ENCODE data around the gene FOXA2.

FOXA2 gene

DNA sequence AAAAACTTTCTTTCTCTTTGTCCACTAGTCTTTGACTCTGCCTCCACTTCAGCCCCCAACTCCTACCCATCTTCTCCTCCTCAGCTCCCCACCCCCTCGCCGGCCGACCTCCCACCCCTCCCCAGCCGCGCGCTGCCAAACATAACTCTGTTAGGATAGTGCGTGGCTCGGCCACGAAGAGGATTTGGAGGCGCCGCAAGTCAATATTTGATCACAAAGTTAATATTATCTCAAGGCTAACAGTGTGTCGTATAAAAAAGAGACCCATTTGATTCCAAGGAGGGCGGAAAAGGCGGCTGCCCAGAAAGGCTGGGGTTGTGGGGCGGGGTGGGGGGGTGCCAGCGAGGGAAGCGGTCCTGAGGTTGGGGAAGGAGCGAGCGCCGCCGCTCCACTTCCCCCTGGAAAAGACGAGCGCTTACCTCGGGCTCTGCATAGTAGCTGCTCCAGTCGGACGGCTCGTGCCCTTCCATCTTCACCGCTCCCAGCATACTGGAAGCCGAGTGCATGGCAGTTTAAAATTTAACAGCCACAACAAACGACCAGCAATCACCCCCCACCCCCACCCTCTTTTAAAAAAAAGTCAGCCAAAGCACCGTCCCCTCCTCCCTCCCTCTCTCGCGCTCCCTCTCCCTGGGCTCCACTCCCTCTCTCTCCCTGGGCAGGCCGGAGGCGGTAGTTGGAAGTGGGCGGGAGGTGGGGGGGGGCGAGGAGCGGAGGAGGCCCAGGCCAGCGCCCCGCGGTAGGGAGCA lies 425 bp downstream of the FOXA2 start:
- DNase-seq: no peak

DNA sequence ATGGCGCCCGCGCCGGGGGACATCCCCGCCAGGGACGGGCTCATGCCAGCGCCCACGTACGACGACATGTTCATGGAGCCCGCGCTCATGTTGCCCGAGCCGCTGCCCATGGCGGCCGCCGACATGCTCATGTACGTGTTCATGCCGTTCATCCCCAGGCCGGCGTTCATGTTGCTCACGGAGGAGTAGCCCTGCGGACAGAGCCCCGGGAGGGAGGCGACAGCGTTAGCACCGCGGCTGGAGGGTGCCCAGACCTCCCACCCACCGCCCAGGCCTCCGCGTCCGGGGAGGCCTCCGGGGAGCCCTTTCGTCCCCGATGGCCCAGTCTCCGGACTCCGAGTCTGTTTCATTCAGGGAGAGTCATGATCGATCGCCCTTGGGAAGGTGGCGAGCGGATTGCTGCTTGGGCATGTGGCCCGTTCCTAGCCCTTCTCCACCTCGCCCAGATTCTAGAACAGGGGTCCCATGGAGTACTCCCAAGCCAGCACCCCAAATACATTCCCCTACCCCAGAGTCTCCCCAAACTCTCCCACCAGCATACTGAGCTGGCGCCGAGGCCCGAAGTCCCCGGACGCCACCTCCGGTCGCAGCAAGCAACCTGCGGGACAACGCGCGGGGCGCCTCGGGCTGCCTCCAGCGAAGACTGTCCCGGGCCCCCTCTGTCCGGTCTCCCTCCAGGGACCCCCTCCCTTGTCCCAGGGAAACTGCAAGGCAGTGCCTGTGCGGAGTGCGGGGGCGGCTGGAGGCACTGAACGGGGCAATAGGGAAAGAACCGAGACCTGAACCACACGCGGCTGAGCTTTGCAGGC lies 1.2 kb downstream of the FOXA2 start:
- no peak for DNase-seq

DNA sequence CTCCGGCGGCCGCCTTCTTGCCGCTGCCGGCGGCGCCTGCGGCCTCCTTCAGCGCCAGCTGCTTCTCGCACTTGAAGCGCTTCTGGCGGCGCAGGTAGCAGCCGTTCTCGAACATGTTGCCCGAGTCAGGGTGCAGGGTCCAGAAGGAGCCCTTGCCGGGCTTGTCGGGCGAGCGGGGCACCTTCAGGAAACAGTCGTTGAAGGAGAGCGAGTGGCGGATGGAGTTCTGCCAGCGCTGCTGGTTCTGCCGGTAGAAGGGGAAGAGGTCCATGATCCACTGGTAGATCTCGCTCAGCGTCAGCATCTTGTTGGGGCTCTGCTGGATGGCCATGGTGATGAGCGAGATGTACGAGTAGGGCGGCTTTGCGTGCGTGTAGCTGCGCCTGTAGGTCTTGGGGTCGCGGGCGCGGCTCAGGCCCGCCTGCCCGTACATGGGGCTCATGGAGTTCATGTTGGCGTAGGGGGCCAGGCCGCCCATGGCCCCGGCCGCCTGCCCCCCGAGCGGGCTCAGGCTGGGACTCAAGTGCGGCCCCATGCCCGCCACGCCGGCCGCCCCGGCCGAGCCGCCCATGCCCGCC lies 1.9 kb downstream of the FOXA2 start:
- no peak for DNase-seq

DNA sequence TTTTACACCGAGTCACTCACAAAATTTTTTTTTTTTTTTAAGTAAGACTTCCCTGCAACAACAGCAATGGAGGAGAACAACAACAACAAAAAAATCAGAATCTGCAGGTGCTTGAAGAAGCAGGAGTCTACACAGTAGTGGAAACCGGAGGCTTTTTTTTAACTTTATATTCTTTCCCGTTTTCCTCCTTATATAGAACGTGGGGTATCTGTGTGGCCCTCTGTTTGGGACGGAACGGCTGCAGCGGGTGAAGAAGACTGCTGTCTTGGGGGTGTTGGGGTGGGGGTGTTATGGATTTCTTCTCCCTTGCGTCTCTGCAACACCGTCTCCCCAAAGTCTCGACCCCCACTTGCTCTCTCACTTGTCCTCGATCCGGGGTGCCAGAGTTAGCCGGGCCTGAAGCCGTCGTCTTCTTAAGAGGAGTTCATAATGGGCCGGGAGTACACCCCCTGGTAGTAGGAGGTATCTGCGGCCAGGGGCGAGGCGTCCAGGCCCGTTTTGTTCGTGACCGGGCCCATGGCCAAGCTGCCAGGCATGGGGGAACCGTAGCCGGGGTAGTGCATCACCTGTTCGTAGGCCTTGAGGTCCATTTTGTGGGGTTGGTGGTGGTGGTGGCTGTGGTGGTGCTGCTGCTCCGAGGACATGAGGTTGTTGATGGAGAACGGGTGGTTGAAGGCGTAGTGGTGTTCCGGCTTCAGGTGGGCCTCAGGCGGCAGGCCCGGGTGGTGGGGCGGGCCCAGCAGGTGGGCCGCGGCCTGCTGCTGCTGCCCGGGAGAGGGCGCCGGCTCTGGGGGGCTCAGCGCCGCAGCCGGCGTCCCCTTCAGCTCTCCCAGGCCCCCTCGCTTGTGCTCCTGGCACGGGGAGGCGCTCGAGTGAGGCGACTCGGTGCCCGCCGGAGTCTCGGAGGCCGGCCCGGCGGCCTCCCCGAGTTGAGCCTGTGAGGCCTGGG lies 2.7 kb downstream of the FOXA2 start:
- no peak for DNase-seq

DNA sequence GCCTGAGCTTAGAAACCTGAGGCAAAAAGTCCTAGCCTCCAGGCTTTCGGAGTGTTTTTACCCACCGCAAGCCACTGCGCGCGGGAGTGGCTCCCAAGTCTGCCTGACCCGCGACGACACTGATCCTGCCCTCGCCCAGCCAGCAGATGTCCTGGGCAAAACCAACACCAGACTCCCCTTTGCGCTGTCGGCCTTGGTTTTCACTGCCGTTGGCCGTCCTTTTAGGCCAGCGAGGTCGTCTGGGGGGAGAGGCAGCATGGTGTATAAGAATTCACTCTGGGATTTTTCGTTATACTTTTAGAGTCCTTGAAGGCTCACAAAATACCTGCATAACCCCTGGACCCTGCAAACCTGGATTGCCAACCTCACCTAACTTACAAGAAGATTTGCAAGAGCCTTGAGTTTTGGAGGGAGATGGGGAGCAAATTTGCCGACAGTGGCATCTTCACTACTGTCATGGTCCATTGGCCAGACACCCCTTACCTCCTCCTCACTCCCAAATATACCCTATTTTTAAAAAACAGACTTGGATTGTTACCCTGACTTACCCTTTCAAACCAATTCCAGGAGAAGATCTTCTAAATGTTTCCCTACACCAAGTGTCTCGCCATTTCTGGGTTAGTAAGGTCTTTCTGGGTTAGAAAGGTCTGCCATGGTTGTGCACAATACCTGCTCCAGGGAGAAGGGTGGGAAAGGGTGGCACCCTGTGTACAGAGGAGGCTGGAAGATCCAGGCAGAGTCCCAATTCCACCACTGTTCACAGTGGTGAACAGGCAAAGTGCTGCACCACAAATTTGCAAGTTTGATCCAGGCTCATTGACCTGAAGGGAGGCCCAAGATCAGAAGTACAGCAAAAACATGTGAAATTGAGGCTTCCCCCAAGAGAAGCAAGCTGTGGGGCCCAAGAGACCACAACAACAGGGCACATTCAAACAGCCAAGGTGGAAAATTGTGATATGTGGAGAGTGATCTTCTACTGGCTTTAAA lies 4.4 kb downstream of the FOXA2 start:
- no peak for DNase-seq

DNA sequence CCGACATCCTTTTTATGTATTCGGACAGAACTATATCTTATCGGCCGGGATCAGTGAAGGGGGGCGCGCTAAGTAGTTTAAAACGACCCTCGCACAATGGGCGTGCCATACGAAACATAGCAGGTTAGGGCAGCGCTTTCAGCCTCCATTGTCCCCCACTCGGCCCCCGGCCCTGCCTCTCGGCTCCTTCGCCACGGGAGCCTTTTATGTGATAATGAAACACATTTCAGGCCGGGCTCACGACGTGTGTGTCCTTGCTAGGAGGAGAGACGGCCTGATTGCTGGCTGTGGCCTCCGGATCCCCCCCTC lies 5.3 kb downstream of the FOXA2 start:
- DNase-seq: no peak

DNA sequence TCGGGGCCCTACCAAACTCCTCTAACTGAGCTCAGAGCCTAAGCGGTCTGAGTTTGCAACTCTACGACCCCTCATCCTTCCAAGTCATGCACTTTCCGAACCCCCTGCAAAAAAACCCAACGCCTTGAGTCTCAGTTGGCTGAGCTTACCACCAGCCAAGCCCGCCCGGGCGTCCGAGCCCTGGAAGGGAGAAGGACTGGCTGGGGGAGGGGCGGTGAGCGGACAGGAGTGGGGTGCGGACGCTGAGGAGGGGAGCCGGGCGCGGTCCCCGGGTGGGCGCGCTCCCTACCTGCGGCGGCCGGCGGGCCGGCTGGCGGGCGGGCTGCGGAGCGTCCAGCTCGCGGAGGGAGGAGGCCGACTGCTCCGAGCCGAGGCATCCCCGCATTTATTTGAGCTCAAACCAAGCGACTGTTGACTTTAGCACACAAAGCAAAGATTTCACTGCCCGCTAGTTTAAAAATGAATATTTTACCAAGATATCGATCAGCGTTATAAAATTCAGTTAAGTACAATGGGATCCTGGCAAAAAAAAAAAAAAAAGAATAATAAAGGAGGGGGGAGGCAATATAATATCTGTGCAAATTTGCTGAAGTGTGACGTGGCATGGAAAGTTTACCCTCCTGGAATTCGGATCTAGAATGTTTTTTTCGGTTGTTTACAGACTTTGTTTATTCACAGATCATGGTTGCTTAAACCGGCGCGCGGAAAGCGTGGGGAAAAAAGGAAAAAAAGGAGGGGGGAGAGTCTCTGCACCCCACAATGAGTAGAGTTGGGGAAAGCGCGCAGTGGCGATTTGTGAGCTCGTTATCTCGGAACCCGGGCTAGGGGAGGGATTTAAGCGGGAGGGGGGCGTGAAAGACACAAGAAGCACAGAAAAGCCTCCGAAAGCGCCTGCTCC lies 5.9 kb downstream of the FOXA2 start:
- DNase-seq: no peak

DNA sequence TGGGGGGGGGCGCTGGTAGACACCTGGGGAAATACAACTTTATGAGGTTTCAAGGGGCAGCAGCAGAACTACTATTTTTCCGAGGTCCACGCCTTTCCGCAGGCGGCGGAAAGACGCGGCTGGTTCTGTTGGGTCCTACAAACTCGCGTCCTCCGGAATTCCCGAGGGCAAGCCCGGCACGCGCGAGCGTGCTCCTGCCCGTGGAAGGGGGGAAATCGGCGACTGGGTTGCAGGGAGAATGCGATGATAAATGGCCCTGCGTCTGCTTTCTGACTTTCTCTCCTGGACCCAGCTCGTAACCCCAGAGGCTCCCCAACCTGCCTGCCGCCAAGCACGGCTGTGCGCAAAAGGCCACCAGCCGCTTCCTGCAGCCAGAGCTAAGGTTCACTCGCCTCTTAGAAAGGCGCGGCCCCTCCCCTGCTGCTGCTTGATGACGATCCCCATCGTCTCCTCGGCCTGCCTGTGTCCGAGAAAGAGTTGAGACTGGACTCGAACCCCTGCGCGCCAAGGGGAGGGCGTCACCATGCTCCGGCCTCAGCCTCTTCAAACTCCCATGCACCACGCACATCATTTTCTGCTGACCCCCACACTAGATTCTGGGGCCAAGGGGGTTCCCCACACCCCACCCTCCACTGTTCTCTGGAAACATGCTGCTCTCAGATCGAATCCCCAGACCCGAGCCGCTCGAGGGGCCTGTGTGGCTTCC lies 6.7 kb downstream of the FOXA2 start:
- DNase-seq: no peak

DNA sequence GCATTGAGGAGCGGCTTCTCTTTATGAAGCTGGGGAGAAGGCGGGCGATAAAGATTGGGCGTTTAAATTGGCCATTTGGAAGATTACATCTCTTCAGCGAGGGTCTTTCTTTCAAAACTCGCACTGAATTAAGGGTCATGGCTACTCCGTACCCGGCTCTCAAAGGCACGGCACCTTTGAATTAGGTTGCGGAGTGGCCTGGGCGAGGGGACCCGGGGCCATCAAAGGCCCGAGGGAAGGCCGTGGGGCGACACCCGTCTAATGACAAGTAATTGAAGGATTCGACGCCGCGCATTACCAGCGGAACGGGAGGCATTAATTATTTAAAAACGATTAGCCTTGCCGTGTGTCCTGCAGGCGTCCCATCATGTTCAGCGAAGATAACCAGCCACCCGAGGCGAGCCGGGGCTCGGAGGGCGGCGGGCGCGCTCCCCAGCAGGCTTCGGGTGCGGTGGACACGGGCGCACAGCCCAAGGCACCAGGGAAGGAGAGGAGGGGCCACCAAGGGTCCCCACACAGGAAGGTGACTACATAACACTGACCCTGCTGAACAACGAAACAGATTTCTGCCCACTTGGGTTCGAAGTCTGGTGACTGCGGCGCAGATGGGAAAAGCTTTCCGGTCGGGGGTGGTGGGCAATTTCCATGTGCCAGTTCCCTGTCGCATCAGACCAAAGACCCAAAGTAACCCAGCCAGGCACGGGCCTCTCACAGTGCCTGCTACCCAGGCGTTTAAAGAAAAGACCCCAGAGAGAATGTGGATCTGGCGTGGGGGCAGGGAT lies 7.4 kb downstream of the FOXA2 start:
- DNase-seq: no peak

DNA sequence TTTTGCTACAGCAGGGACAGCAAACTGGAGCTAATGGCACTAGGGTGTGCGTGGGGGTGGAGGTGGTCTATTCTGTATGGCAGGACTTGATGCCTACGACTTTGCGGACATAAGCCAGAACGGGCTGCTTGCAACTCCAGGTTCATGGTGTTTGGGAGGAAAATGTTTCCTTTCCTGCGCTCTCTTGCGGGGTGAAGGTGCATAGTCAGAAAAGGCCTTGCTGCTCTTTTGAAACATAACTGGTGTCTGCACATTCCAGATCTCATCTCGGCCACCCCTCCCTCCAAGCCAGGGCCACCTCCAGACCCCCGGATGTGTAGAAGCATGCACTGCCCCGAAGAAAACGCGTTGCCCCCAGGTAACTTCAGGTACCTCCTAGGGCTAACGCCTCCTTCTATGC lies 8.1 kb downstream of the FOXA2 start:
- no peak for DNase-seq

DNA sequence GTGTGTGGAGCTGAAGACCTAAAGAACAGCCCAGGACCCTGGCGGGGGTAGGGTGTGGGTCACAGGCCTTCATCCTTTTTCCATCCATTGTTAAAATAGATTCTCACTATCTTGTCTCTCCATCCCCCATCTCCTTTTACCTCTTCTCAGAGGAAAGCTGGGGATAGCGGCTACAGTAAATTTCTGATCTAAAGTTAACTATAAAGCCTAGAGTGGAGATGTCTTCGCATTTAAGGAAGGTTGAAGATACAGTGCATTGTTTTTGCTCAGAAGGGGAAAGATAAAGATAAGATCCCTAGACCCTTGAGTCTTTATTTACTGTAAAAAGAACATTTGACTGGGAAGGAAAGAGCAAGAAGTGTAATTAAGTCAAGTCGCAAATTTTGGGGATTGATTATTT lies 8.6 kb downstream of the FOXA2 start:
- DNase-seq: no peak

DNA sequence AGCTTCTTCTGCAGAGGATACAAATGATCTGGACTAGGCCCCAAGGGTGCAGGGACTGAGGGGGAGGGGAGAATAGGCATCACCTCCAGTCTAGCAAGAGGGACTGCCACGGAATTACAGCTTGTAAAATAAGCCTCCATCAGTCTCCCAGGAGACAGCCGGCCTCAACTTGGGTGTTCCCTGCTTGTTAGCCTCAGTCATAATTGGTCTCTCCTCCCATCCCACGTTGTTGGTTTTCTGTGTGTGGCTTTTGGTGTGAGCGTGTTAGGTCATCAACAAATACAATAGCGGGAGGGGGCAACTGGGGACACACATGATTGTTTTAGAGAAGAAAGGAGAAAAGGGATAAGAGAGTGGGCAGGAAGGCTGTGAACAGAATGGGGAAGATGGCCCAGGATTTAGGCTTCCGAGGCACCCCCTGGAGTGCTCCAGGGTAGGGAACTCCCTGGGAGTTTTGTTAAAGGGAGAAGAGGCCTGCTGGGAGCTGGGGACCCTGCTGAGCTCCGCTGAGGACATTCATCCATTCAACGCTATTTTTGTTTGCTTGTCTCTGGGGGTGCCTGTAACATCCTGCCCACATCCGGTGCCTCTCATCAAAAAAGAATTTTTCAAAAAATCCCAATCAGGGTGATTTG lies 9.2 kb downstream of the FOXA2 start:
- DNase-seq: no peak

DNA sequence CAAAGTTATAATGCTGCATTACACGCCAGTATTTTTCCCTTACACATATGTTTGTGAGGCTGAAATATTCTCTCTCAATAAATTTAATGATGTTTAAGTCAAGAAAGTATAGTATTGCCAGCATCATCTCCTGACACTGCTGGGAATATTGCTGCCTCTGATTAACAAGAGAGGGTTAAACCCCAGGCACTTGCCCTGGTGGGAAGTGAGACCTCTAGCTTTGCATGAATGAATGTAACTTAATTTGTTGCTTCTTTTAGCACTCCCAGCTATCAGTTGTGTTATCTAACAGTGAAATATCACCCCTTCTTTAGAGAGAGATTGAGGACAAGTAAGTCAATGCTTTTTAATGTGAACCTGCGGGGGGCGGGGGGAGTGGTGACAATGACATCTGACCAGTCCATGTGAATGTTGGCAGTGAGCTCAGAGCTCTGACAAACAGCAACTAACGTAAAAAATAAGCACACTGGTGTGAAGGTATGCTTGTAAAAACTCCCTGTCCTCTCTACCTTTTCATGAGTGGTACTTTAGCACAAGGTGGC lies 9.8 kb downstream of the FOXA2 start:
- DNase-seq: no peak

DNA sequence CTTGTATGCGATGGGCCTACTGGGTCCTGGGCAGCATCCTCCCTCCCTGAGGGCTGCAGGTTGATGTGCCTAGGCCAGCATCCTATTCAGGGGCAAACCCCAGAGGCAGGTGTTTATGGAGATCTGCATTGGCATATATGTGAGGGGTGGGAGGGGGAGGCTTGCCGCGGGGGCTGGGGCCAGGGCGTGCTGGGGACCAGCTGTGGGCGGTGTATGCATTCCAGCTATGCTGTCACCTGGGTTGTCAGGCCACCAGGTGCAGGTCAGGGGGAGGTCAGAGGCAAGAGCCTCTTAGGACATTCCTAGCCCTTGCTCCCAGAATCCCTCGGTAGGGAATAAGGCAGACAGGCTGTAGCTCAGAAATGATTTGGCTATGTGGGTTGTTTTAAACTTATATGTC lies 11.9 kb downstream of the FOXA2 start:
- DNase-seq: no peak

DNA sequence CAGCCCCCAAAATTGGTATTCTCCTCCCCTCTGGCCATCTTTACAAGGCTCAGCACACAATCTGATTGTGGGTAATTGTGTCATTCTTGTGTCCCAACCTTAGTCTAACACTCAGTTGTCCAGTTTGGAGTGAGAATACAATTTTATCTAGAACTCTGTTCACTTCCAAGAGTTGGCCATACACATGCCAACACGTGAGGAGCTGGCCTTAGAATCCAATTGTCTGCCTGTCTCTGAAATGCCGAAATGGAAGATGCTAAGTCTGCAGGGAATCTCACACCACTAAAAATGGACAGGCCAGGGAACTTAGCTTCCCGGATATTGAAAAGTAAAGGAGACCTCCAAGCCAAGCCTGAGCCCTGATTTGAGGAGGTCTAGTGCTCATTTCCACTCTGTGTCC lies 12.3 kb downstream of the FOXA2 start:
- no peak for DNase-seq

DNA sequence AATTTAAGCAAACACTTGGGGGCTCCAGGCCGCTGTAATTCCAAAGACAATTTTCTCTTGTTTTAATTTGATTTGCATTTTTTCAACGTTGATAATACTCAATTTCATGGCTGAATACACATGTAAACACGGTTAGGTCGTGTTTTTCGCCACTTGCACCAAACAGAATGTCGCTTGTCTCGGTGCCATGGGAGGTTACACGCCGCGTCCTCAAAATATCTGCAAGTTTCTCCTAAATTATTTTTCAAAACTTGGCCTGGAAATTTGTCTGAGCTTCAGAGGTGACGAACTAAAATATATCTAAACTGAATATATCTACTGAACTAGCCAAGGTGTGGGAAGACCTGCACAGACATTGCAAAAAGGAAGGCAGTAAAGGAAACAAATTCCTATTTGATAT lies 15.0 kb downstream of the FOXA2 start:
- DNase-seq: no peak

DNA sequence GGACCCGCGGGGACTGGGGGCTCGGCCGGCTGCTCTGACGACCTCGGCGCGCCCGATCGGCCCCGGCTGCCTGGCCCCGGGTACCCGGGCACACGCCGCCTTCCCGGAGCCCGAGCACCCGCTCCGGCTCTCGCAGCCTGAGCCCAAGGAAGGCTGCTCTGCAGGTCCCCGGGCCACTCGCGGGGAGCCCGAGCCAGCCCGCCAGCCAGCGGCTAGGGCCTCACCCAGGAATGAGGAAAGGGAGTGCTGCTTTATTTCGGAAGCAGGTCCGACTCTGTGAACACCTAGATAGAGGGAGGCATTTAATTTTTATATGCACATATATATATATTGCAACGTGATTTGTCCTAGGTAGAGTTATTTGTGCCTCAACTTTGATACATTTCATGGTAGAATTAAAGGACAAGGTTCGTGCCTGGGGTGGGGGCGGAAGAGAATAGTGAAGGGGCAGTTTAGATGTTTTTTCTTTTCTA lies 15.5 kb downstream of the FOXA2 start:
- DNase-seq: no peak
